Liver (tissue), 9 donors: ENCODE results near the gene TMEM139. TPM values are rescaled to one million over a fixed set of nuclear protein-coding genes. Genes with fewer than 3 reads are reported as not detected.

ENCODE experiments used
- DNase-seq: peaks from one replicate; pipeline ENCODE4 v3.0.0-alpha.2; 2017; ENCODE audit warnings: low spot score
- H3K27ac ChIP-seq, 2 donors: one replicate each; pipeline ENCODE4 v1.7.0; 2013; ENCODE audit warnings: inconsistent platforms in 2 of 2, low read length in 2 of 2, control low read depth in 1 of 2, low read depth in 1 of 2, mild to moderate bottlenecking in 1 of 2
- H3K27me3 ChIP-seq, 4 donors: one replicate each; pipeline versions ENCODE4 v1.6.1 to v1.7.0; 2013; ENCODE audit warnings: low read length in 3 of 4, inconsistent platforms in 1 of 4, mild to moderate bottlenecking in 1 of 4, moderate library complexity in 1 of 4; ENCODE audit not compliant: control insufficient read depth in 4 of 4, insufficient read depth in 4 of 4
- H3K36me3 ChIP-seq, 4 donors: one replicate each; pipeline versions ENCODE4 v1.6.1 to v1.7.0; 2013; ENCODE audit warnings: low read length in 3 of 4, mild to moderate bottlenecking in 3 of 4, low read depth in 1 of 4, moderate library complexity in 1 of 4; ENCODE audit not compliant: control insufficient read depth in 4 of 4, insufficient read depth in 3 of 4
- H3K4me1 ChIP-seq, 4 donors: one replicate each; pipeline versions ENCODE4 v1.6.1 to v1.7.0; 2013; ENCODE audit warnings: low read length in 3 of 4, mild to moderate bottlenecking in 3 of 4, moderate library complexity in 1 of 4; ENCODE audit not compliant: control insufficient read depth in 4 of 4, insufficient read depth in 4 of 4
- H3K4me3 ChIP-seq, 3 donors: one replicate each; pipeline versions ENCODE4 v1.6.1 to v1.7.0; 2013; ENCODE audit warnings: low read length in 3 of 3, control low read depth in 1 of 3, low read depth in 1 of 3, mild to moderate bottlenecking in 1 of 3
- H3K9ac ChIP-seq, 2 donors: one replicate each; pipeline ENCODE4 v1.7.0; 2013; ENCODE audit warnings: low read length in 2 of 2, mild to moderate bottlenecking in 2 of 2, moderate library complexity in 2 of 2, control low read depth in 1 of 2, low read depth in 1 of 2
- H3K9me3 ChIP-seq, 4 donors: one replicate each; pipeline versions ENCODE4 v1.6.1 to v1.7.0; 2013; ENCODE audit warnings: low read length in 3 of 4; ENCODE audit not compliant: control insufficient read depth in 4 of 4
- EGR1 ChIP-seq, 2 donors: IDR thresholded peaks; 2 replicates each; pipeline ENCODE4 v1.6.1; 2016 to 2018; ENCODE audit warnings: antibody characterized with exemption in 2 of 2, low read depth in 2 of 2
- FOXA1 ChIP-seq: IDR thresholded peaks from 2 replicates; pipeline ENCODE4 v1.6.1; 2016; ENCODE audit warnings: antibody characterized with exemption
- FOXA2 ChIP-seq: IDR thresholded peaks from 2 replicates; pipeline ENCODE4 v1.6.1; 2016; ENCODE audit warnings: antibody characterized with exemption
- GABPA ChIP-seq, 2 donors: IDR thresholded peaks in 1 of 2; conservative IDR thresholded peaks in 1 of 2; 2 replicates each; pipeline ENCODE4 v1.6.1; 2016; ENCODE audit warnings: antibody characterized with exemption in 2 of 2, mild to moderate bottlenecking in 1 of 2, moderate library complexity in 1 of 2
- HNF4A ChIP-seq, 2 donors: conservative IDR thresholded peaks; 2 replicates each; pipeline ENCODE4 v1.6.1; 2016; ENCODE audit warnings: antibody characterized with exemption in 2 of 2, mild to moderate bottlenecking in 2 of 2
- HNF4G ChIP-seq: IDR thresholded peaks from 2 replicates; pipeline ENCODE4 v1.6.1; 2016; ENCODE audit warnings: antibody characterized with exemption
- JUND ChIP-seq, 2 donors: IDR thresholded peaks; 2 replicates each; pipeline ENCODE4 v1.6.1; 2016; ENCODE audit warnings: antibody characterized with exemption in 2 of 2
- NR2F2 ChIP-seq: IDR thresholded peaks from 2 replicates; pipeline ENCODE4 v1.6.1; 2016; ENCODE audit warnings: antibody characterized with exemption
- RAD21 ChIP-seq, 2 donors: IDR thresholded peaks; 2 replicates each; pipeline ENCODE4 v1.6.1; 2016; ENCODE audit warnings: antibody characterized with exemption in 2 of 2, mild to moderate bottlenecking in 2 of 2
- RXRA ChIP-seq, 2 donors: IDR thresholded peaks; 2 replicates each; pipeline ENCODE4 v1.6.1; 2017 to 2018; ENCODE audit warnings: antibody characterized with exemption in 2 of 2, mild to moderate bottlenecking in 1 of 2
- SP1 ChIP-seq: IDR thresholded peaks from 2 replicates; pipeline ENCODE4 v1.6.1; 2018; ENCODE audit warnings: antibody characterized with exemption, mild to moderate bottlenecking
- TAF1 ChIP-seq: conservative IDR thresholded peaks from 2 replicates; pipeline ENCODE4 v1.6.1; 2016; ENCODE audit warnings: antibody characterized with exemption, mild to moderate bottlenecking
- YY1 ChIP-seq: IDR thresholded peaks from 2 replicates; pipeline ENCODE4 v1.6.1; 2016; ENCODE audit warnings: antibody characterized with exemption, mild to moderate bottlenecking
- WGBS: extraction: QIAGEN DNeasy Blood & Tissue Kit; methylation state at CpG from one replicate; pipeline ENCODE4 v1.1.7; 2013; 5-methylcytosine and 5-hydroxymethylcytosine counted together
- polyA plus RNA-seq, 2 donors: library from polyadenylated mRNA; stranded (reverse) in 1 of 2; unstranded in 1 of 2; fragments of 200-250 nt in 1 of 2; fragments of >200 nt in 1 of 2; fragmentation: Nextera tagmentation in 1 of 2; extraction: Ambion mirVana in 1 of 2; gene quantifications; one replicate each; pipeline versions ENCODE4 v1.2.1 to v1.2.3, GENCODE V29; 2013 to 2015
- total RNA-seq, 2 donors: library from RNA; depleted of rRNA; stranded (reverse); fragments of >200 nt; gene quantifications; one replicate each; pipeline ENCODE4 v1.2.3, GENCODE V29; 2014
- TF ChIP-seq, protein P1 (sequence below): IDR thresholded peaks from 2 replicates; pipeline ENCODE4 v1.6.1; 2016; ENCODE audit warnings: antibody characterized with exemption
- TF ChIP-seq, protein P2 (sequence below): IDR thresholded peaks from 2 replicates; pipeline ENCODE4 v1.6.1; 2016; ENCODE audit warnings: antibody characterized with exemption, mild to moderate bottlenecking
- TF ChIP-seq, protein P3 (sequence below): IDR thresholded peaks from 2 replicates; pipeline ENCODE4 v1.6.1; 2016; ENCODE audit warnings: antibody characterized with exemption
- TF ChIP-seq, protein P4 (sequence below): IDR thresholded peaks from 2 replicates; pipeline ENCODE4 v1.6.1; 2016; ENCODE audit warnings: antibody characterized with exemption
- TF ChIP-seq, protein P5 (sequence below): fragments of 150-350 bp; IDR thresholded peaks from 2 replicates; pipeline ENCODE4 v1.5.1; 2017; ENCODE audit warnings: improper control_type of control experiment, low read depth, low read length; ENCODE audit not compliant: missing input control
- donor health status: healthy.
- donor health status: healthy.
- donor health status: healthy.
- donor health status: healthy.
- donor health status: healthy.

TMEM139 gene
- total and polyA plus RNA-seq, 4 donors, result 3.0 to 8.6 (median 5.5) TPM

GRCh38 chr7:143323653-143324052 lies 38.9 kb downstream of the TMEM139 start:
- WGBS, result 80% methylated on average over 12 of the region's 12 CpGs

More at GRCh38 chr7:143323653-143324052, 38.9 kb downstream of the TMEM139 start:
- no peak for DNase-seq
- Histone ChIP-seq H3K9me3 (no peaks in the 10 kb centered on the region), H3K4me1 (peaks cover 5 to 29% (median 12%) of the 10 kb centered on the region in 4 donors), H3K36me3 (no peaks in the 10 kb centered on the region), H3K27ac (no peak overlapping the region), H3K27me3 (no peaks in the 10 kb centered on the region), H3K4me3 (no peak overlapping the region), H3K9ac (no peak overlapping the region)
- TF ChIP-seq FOXA1, result no peak
- no peak for TF ChIP-seq YY1
- TF ChIP-seq GABPA (IDR thresholded peaks at IDR 0.05 in 1 of 2, conservative IDR thresholded peaks at IDR 0.05 in 1 of 2), result no peak
- no peak for TF ChIP-seq HNF4G
- TF ChIP-seq, protein P1, sequence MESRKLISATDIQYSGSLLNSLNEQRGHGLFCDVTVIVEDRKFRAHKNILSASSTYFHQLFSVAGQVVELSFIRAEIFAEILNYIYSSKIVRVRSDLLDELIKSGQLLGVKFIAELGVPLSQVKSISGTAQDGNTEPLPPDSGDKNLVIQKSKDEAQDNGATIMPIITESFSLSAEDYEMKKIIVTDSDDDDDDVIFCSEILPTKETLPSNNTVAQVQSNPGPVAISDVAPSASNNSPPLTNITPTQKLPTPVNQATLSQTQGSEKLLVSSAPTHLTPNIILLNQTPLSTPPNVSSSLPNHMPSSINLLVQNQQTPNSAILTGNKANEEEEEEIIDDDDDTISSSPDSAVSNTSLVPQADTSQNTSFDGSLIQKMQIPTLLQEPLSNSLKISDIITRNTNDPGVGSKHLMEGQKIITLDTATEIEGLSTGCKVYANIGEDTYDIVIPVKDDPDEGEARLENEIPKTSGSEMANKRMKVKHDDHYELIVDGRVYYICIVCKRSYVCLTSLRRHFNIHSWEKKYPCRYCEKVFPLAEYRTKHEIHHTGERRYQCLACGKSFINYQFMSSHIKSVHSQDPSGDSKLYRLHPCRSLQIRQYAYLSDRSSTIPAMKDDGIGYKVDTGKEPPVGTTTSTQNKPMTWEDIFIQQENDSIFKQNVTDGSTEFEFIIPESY, result no peak
- TF ChIP-seq, protein P2, sequence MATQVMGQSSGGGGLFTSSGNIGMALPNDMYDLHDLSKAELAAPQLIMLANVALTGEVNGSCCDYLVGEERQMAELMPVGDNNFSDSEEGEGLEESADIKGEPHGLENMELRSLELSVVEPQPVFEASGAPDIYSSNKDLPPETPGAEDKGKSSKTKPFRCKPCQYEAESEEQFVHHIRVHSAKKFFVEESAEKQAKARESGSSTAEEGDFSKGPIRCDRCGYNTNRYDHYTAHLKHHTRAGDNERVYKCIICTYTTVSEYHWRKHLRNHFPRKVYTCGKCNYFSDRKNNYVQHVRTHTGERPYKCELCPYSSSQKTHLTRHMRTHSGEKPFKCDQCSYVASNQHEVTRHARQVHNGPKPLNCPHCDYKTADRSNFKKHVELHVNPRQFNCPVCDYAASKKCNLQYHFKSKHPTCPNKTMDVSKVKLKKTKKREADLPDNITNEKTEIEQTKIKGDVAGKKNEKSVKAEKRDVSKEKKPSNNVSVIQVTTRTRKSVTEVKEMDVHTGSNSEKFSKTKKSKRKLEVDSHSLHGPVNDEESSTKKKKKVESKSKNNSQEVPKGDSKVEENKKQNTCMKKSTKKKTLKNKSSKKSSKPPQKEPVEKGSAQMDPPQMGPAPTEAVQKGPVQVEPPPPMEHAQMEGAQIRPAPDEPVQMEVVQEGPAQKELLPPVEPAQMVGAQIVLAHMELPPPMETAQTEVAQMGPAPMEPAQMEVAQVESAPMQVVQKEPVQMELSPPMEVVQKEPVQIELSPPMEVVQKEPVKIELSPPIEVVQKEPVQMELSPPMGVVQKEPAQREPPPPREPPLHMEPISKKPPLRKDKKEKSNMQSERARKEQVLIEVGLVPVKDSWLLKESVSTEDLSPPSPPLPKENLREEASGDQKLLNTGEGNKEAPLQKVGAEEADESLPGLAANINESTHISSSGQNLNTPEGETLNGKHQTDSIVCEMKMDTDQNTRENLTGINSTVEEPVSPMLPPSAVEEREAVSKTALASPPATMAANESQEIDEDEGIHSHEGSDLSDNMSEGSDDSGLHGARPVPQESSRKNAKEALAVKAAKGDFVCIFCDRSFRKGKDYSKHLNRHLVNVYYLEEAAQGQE, result no peak
- TF ChIP-seq, protein P3, sequence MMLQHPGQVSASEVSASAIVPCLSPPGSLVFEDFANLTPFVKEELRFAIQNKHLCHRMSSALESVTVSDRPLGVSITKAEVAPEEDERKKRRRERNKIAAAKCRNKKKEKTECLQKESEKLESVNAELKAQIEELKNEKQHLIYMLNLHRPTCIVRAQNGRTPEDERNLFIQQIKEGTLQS, result no peak
- no peak for TF ChIP-seq EGR1 (IDR thresholded peaks at IDR 0.05; ENCODE audit: low read depth in 2 of 2)
- no peak for TF ChIP-seq JUND (IDR thresholded peaks at IDR 0.05)
- TF ChIP-seq RAD21 (IDR thresholded peaks at IDR 0.05), result no peak
- TF ChIP-seq TAF1, result no peak
- TF ChIP-seq NR2F2, result no peak
- TF ChIP-seq RXRA (IDR thresholded peaks at IDR 0.05), result no peak
- TF ChIP-seq, protein P4, sequence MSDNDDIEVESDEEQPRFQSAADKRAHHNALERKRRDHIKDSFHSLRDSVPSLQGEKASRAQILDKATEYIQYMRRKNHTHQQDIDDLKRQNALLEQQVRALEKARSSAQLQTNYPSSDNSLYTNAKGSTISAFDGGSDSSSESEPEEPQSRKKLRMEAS, result no peak
- TF ChIP-seq HNF4A (conservative IDR thresholded peaks at IDR 0.05), result no peak
- TF ChIP-seq SP1, result no peak
- TF ChIP-seq FOXA2, result no peak
- TF ChIP-seq, protein P5, sequence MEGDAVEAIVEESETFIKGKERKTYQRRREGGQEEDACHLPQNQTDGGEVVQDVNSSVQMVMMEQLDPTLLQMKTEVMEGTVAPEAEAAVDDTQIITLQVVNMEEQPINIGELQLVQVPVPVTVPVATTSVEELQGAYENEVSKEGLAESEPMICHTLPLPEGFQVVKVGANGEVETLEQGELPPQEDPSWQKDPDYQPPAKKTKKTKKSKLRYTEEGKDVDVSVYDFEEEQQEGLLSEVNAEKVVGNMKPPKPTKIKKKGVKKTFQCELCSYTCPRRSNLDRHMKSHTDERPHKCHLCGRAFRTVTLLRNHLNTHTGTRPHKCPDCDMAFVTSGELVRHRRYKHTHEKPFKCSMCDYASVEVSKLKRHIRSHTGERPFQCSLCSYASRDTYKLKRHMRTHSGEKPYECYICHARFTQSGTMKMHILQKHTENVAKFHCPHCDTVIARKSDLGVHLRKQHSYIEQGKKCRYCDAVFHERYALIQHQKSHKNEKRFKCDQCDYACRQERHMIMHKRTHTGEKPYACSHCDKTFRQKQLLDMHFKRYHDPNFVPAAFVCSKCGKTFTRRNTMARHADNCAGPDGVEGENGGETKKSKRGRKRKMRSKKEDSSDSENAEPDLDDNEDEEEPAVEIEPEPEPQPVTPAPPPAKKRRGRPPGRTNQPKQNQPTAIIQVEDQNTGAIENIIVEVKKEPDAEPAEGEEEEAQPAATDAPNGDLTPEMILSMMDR, result no peak
